Body of pancreas (tissue), 4 donors: Measurements from ENCODE around the gene ZCCHC9. TPM values are rescaled to one million over a fixed set of nuclear protein-coding genes. Genes with fewer than 3 reads are reported as not detected.

Source experiments
- ATAC-seq: fragments of 150-250 bp; one replicate; pipeline ENCODE4 v1.9.1; 2016
- DNase-seq, 4 donors: peaks; one replicate each; pipeline ENCODE4 v3.0.0-alpha.2; 2019
- H3K27ac ChIP-seq, 4 donors: fragments of 200-600 bp; sonication (generic); 1 replicate in 3 of 4; 2 replicates in 1 of 4; pipeline versions ENCODE4 v1.5.1 to v1.6.1; 2016 to 2019; ENCODE audit warnings: mild to moderate bottlenecking in 1 of 4, mixed read lengths in 1 of 4, moderate library complexity in 1 of 4
- H3K27me3 ChIP-seq, 2 donors: fragments of 200-600 bp; sonication (generic); one replicate each; pipeline ENCODE4 v1.6.0; 2016; ENCODE audit warnings: mild to moderate bottlenecking in 1 of 2
- H3K36me3 ChIP-seq, 2 donors: fragments of 200-600 bp; sonication (generic); replicated peaks in 1 of 2; 2 replicates each; pipeline ENCODE4 v1.5.1; 2016; ENCODE audit warnings: low read depth in 2 of 2; ENCODE audit not compliant: insufficient read depth in 1 of 2
- H3K4me1 ChIP-seq: fragments of 200-600 bp; sonication (generic); one replicate; pipeline ENCODE4 v1.6.0; 2016
- H3K4me3 ChIP-seq, 2 donors: fragments of 200-600 bp; sonication (generic); 1 replicate in 1 of 2; 2 replicates in 1 of 2; pipeline ENCODE4 v1.5.1; 2016 to 2019
- H3K9me3 ChIP-seq, 3 donors: fragments of 200-600 bp; sonication (generic); 1 replicate in 2 of 3; 2 replicates in 1 of 3; pipeline ENCODE4 v1.5.1; 2016
- POLR2A ChIP-seq, 3 donors: fragments of 450-650 bp; IDR thresholded peaks; one replicate each; pipeline ENCODE4 v1.6.1; 2016; ENCODE audit warnings: antibody characterized with exemption in 3 of 3, mild to moderate bottlenecking in 2 of 3
- WGBS, 2 donors: methylation state at CpG; one replicate each; pipeline ENCODE4 v1.1.5; 2017; 5-methylcytosine and 5-hydroxymethylcytosine counted together
- intact Hi-C: fragments of 100-400 bp; cut with DNase I; formaldehyde crosslinking; loops from one replicate; pipeline ENCODE4 v1.15.1; 2023
- total RNA-seq, 2 donors: library from RNA; depleted of rRNA; stranded (reverse); fragments of >200 nt; gene quantifications; one replicate each; pipeline ENCODE4 v1.1.0, GENCODE V29; 2016
- TF ChIP-seq, protein P1 (sequence below), 7 experiments: fragments of 450-650 bp in 4 of 7; fragments of 200-600 bp in 3 of 7; sonication (generic) in 3 of 7; IDR thresholded peaks; one replicate each; pipeline ENCODE4 v1.5.1; 2016 to 2019; ENCODE audit warnings: antibody characterized with exemption in 7 of 7

ZCCHC9 gene, protein sequence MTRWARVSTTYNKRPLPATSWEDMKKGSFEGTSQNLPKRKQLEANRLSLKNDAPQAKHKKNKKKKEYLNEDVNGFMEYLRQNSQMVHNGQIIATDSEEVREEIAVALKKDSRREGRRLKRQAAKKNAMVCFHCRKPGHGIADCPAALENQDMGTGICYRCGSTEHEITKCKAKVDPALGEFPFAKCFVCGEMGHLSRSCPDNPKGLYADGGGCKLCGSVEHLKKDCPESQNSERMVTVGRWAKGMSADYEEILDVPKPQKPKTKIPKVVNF
- total RNA-seq: 10 to 100 TPM; 10.5 to 10.6 TPM

DNA sequence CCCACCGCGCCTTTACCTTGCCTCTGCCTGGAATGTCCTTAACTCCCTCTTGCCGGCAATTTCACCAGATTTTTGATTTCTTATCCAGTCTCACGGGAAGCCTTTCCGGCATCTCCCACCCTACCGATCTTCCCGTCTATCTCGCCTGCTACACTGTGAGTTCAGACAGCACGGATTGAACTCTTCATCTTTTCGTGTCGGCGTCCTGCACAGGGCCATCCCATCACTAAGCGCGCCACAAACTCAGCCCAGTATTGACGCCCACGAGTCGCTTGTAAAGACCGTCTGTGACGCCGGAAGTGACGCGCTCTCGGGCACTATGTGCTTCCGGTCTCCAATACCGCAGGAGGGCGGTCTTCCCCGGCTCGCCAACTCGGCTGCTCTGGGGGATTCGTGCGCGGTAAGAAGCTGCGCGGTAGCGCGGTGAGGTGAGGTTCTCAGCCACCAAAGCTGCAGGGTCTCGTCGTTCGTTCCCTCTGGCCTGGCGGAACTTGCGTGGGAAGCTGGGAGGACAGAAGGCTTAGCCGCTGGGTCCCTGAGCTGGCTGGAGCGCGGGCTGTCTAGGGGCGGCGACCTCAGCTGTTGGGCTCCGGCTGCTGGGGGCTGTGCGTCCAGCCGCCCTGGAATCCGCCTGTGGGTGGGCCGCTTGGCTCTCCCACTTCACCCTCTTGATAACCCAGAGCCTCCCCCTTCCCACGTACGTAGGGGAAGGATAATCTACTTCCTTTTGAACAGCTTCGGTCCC is at the start of gene ZCCHC9:
Gene ZCCHC9 (plus strand): TSS at position 317 of the 745 bp plus-strand sequence. CDS start 3,171 bp downstream, outside the sequence.
- 0 to 1% methylated on average over 31 to 54 of the region's 54 CpGs for WGBS, 2 donors
- peak; percentile 97 for ATAC-seq
- no peaks in the 10 kb centered on the region for H3K9me3 ChIP-seq

DNA sequence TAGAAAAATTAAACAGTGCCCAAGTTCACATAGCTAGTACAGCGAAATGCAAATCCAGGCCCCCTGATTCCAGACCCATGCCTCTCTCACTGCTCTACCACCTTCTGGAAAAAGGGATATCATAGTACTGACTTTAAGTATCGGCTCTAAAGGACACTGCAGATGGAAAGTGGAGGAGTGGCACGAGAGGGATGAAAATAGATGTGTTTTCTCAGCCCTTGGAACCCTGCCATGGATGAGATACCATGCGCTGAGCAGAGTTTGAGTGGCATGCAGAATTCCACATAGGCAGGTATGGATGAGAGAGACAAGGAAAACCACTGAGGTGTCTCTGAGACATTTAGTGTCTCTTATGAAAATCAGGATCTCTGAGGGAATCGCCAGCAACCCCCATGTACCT is 49.5 kb upstream of the ZCCHC9 start:
- Histone ChIP-seq H3K27me3 (no peaks in the 10 kb centered on the region), H3K27ac (no peak overlapping the region), H3K4me1 (peaks cover 5% of the 10 kb centered on the region), H3K36me3 (no peaks in the 10 kb centered on the region), H3K4me3 (no peak overlapping the region), H3K9me3 (no peaks in the 10 kb centered on the region)
- TF ChIP-seq, protein P1, sequence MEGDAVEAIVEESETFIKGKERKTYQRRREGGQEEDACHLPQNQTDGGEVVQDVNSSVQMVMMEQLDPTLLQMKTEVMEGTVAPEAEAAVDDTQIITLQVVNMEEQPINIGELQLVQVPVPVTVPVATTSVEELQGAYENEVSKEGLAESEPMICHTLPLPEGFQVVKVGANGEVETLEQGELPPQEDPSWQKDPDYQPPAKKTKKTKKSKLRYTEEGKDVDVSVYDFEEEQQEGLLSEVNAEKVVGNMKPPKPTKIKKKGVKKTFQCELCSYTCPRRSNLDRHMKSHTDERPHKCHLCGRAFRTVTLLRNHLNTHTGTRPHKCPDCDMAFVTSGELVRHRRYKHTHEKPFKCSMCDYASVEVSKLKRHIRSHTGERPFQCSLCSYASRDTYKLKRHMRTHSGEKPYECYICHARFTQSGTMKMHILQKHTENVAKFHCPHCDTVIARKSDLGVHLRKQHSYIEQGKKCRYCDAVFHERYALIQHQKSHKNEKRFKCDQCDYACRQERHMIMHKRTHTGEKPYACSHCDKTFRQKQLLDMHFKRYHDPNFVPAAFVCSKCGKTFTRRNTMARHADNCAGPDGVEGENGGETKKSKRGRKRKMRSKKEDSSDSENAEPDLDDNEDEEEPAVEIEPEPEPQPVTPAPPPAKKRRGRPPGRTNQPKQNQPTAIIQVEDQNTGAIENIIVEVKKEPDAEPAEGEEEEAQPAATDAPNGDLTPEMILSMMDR (IDR thresholded peaks at IDR 0.05): no peak
- TF ChIP-seq POLR2A (IDR thresholded peaks at IDR 0.05): no peak
- DNase-seq: no peak
- no peak for ATAC-seq
- WGBS, 2 donors: 84 to 88% methylated on average over 5 of the region's 5 CpGs
- intact Hi-C loops: no loop called here

More for the DNA sequence above, at the start of gene ZCCHC9:
- no peaks in the 10 kb centered on the region for H3K36me3 ChIP-seq
- TF ChIP-seq POLR2A (IDR thresholded peaks at IDR 0.05): peak; percentile 76 to 92 (median 91)
- TF ChIP-seq, protein P1 (IDR thresholded peaks at IDR 0.05): peak in 5 of 7 experiments; percentile 16 to 53 (median 46)
- peak within 1 kb of the TSS; percentile 68 to 87 (median 82) for H3K27ac ChIP-seq
- peak; percentile 91 to 94 (median 93) for DNase-seq
- peak within 1 kb of the TSS; percentile 88 for H3K4me3 ChIP-seq
- intact Hi-C loops: no loop called here
- peaks cover 26% of the 10 kb centered on the region for H3K4me1 ChIP-seq
- H3K27me3 ChIP-seq: no peaks in the 10 kb centered on the region

DNA sequence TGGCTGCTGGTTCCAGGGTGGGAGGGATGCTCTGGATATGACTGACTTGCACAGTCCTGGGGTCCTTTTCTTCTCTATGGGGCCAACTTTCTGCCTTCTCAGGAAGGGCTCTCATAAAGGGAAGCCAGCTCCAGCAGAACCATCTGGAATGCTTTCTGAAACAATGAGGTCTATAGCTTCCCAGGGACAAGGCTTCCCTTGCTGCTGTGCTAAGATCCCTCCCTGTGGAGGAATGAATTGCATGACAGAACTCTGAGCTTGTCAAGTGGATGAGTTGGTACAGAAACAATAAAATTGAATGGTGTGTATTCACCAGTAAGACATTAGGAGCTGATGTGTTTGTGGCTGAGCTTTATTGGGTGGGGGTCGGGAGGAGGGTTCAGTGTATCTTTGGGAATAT is 48.5 kb upstream of the ZCCHC9 start:
- H3K27ac ChIP-seq: no peak overlapping the region
- H3K9me3 ChIP-seq: no peaks in the 10 kb centered on the region
- no peak for DNase-seq
- no peak for ATAC-seq
- TF ChIP-seq, protein P1 (IDR thresholded peaks at IDR 0.05): no peak
- no peak for TF ChIP-seq POLR2A (IDR thresholded peaks at IDR 0.05)
- H3K4me3 ChIP-seq: no peak overlapping the region
- WGBS, 2 donors: 94% methylated on average over 1 of the region's 1 CpG
- H3K4me1 ChIP-seq: no peaks in the 10 kb centered on the region
- no peaks in the 10 kb centered on the region for H3K36me3 ChIP-seq
- intact Hi-C loops: no loop called here
- H3K27me3 ChIP-seq: no peaks in the 10 kb centered on the region

DNA sequence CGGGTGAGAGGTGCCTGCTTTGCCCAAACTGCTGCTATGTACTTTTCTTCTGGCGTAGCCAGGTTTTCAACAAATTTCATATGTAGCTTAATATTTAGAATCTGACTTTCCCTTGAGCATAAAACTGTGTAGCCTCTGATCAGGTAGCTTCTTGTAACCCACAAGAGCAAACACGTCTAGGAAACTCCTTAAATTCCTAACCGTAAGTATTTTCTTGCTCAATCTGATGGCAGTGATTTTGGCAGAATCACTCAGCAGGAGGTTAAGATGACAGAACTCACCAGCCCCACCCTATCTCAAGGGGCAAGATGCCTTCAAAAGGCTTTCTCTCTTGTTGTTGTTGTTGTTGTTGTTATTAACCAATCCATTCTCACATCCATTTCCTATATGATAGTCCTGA is 47.5 kb upstream of the ZCCHC9 start:
- no peaks in the 10 kb centered on the region for H3K27me3 ChIP-seq
- H3K4me3 ChIP-seq: no peak overlapping the region
- no peak overlapping the region for H3K27ac ChIP-seq
- H3K36me3 ChIP-seq: no peaks in the 10 kb centered on the region
- DNase-seq: no peak
- intact Hi-C loops: no loop called here
- no peaks in the 10 kb centered on the region for H3K4me1 ChIP-seq
- no peak for TF ChIP-seq POLR2A (IDR thresholded peaks at IDR 0.05)
- TF ChIP-seq, protein P1 (IDR thresholded peaks at IDR 0.05): no peak
- H3K9me3 ChIP-seq: no peaks in the 10 kb centered on the region
- 83 to 86% methylated on average over 4 of the region's 4 CpGs for WGBS, 2 donors
- ATAC-seq: no peak
